Keratinocyte (primary cell): ENCODE measurements around the gene TOE1.

Source experiments
- EZH2 ChIP-seq: IDR thresholded peaks from one replicate; pipeline ENCODE4 v1.6.1; 2012; ENCODE audit warnings: inconsistent platforms, mild to moderate bottlenecking, low read length, moderate library complexity
- TF ChIP-seq, protein P1 (sequence below), 3 experiments: IDR thresholded peaks in 1 of 3; conservative IDR thresholded peaks in 1 of 3; optimal IDR thresholded peaks in 1 of 3; 2 replicates in 2 of 3; 3 replicates in 1 of 3; pipeline versions ENCODE3 to v1.5.1; 2011; ENCODE audit warnings: low read length in 3 of 3, mild to moderate bottlenecking in 3 of 3, moderate library complexity in 2 of 3, control low read depth in 1 of 3, inconsistent platforms in 1 of 3; ENCODE audit not compliant: insufficient read depth in 2 of 3; ENCODE audit errors: extremely low read depth in 1 of 3

DNA sequence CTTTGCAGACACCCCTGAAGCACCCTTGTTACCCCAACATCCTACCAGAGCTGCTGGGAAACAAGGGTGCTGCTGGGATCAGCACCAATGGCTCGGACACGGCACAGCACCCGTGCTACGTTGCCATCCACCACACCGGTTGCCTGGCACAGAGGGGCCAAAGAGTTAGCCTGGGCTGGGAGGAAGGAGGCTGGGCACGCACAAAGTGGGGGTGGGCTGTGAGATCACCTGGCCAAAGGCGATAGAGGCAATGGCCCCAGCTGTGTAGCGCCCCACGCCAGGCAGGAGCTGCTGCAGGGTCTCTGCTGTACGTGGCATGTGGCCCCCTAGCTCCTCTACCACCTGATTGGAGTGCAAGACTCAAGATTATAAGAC, 7.6 kb upstream of the TOE1 start:
- TF ChIP-seq, protein P1, sequence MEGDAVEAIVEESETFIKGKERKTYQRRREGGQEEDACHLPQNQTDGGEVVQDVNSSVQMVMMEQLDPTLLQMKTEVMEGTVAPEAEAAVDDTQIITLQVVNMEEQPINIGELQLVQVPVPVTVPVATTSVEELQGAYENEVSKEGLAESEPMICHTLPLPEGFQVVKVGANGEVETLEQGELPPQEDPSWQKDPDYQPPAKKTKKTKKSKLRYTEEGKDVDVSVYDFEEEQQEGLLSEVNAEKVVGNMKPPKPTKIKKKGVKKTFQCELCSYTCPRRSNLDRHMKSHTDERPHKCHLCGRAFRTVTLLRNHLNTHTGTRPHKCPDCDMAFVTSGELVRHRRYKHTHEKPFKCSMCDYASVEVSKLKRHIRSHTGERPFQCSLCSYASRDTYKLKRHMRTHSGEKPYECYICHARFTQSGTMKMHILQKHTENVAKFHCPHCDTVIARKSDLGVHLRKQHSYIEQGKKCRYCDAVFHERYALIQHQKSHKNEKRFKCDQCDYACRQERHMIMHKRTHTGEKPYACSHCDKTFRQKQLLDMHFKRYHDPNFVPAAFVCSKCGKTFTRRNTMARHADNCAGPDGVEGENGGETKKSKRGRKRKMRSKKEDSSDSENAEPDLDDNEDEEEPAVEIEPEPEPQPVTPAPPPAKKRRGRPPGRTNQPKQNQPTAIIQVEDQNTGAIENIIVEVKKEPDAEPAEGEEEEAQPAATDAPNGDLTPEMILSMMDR (optimal IDR thresholded peaks at IDR 0.05 in 1 of 3, IDR thresholded peaks at IDR 0.05 in 1 of 3, conservative IDR thresholded peaks at IDR 0.05 in 1 of 3; ENCODE audit: extremely low read depth in 1 of 3, insufficient read depth in 2 of 3, low read length in 3 of 3), result no peak
- TF ChIP-seq EZH2, result no peak
